Measurements from ENCODE around the gene PCSK6.
"Not testable (repeated sequence)": the region's sequence is repeated elsewhere in the genome, so short reads cannot be mapped to it uniquely, and the experiment has no call there.

Gene PCSK6

GRCh38 chr15:101463270-101463669 is 26.2 kb downstream of the PCSK6 start:
- DNase-seq (ENCODE audit: low read depth in 3 of 3) = no peak

- DNase-seq (ENCODE audit: low read depth in 3 of 3) = no peak
Observed at GRCh38 chr15:101461097-101461496, 28.4 kb downstream of the PCSK6 start.

GRCh38 chr15:101459579-101460300 is 29.8 kb downstream of the PCSK6 start:
- DNase-seq (ENCODE audit: low read depth in 3 of 3) = no peak

- no peak for DNase-seq (ENCODE audit: low read depth in 3 of 3)
Observed at GRCh38 chr15:101458908-101459578, 30.5 kb downstream of the PCSK6 start.

DNA sequence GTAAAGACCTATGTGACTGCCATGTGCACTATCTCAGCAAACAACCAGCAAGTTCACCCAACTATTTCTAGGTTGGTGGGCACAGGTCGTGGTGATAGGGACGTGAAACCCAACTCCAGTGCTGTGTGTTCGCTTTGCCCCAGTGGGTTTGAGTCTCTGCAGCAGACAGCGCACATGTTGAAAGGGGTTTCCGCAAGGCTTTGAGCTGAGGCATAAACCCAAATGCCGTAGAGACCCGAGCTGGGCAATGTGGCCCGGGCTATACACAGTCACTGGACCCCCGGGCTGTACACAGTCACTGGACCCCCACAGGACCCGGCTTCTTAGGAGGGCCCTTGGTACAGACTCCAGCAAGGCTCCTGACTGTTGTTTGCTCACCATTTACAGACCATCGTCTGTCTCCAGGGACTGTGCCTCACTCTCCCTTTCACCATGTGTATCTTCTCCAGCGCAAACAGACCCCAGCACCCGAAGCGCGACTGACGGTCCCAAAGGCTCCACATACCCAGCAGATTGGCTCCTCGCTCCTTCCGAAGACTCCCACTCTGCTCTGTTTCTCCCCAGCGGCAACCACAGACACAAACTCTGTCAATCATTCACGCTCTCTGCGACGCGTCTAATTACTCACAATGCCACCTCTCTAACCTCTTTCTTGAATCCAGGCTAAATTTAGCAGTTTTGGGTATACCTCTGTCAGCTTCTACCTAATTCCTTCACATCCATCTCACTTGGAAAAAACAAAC is 31.2 kb downstream of the PCSK6 start:
- no peak for DNase-seq (ENCODE audit: low read depth in 3 of 3)

- DNase-seq (ENCODE audit: low read depth in 3 of 3) = no peak
Observed at GRCh38 chr15:101457696-101458095, 31.8 kb downstream of the PCSK6 start.

DNA sequence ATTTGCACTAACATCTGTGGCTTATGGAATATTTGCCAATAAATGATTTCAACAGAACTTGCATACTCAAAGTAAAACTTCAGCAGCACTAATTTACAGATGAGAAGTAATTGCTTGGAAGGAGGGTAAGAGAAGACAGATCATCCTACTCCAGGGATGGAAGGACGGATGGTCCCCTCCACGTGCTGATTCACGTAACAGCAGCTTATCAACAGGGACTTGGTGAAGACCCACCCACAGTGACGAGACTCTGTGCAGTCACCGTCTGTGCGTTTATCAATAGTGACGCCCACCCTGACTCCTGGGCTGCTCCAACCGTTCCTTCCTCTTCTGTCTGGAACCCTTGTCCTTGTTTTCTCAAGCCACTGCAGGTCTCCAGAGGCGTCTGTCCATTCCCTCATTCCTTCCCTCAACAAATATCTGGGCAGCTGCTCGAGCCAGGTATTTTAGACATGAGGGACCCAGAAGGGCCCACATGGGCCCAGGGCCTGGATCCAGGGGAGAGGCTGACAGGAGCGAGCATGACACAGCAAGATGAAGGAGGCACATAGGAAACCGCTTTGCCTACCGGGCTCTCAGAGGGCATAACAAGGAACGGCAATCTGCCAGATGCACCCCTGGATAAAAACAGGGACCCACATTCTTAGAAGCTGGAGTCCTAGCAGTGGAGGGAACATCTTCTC is 33.3 kb downstream of the PCSK6 start:
- DNase-seq (ENCODE audit: low read depth in 3 of 3) = no peak

DNA sequence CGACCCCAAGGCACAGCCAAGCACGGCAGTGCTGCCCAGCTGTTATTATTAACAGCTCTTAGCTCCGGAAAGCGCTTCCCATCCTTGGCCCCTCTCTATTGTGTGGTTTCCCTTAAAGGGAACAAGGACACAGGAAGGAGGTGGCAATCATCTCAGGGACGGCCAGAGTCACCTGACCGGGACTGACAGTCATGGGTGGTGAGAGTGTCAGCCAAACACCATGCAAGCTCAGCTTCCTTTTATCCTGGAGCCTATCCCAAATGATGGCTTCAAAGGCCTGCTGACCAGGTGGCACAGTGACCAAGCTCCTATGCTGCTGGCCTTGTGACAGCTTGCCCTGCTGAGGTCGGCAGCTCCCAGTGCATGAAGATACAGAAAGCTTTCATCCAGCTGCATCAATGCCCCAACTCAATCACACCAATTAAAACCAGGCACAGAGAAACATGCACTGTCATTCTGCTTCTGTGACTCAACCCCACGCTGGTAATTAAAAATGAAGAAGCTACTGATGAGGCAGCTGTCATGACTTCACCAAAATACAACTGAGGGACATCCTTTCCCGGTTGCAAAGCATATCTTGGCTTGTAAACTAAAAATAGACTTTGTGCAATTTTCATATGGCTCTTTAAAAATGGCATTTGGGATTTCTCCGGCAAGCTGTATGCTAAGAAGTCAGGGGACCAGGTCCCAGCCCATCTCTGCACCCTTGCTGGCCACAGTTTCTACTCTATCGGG is 34.0 kb downstream of the PCSK6 start:
- no peak for DNase-seq (ENCODE audit: low read depth in 3 of 3)

- DNase-seq (ENCODE audit: low read depth in 3 of 3) = not testable (repeated sequence)
Observed at GRCh38 chr15:101454781-101455180, 34.7 kb downstream of the PCSK6 start.

DNA sequence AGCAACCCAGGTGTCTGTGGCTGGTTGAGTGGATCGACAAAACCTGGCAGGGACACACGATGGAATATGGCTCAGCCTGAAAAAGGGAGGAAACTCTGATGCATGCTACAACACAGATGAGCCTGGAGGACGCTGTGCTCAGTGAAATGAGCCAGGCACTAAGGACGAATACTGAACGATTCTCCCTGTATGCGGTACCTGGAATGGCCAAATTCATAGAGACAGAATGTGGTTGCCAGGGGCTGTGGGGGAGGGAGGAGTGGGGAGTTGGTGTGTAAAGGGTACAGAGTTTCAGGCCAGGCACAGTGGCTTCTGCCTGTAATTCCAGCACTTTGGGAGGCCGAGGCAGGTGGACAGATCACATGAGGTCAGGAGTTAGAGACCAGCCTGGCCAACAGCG is 35.1 kb downstream of the PCSK6 start:
- no peak for DNase-seq (ENCODE audit: low read depth in 3 of 3)

DNA sequence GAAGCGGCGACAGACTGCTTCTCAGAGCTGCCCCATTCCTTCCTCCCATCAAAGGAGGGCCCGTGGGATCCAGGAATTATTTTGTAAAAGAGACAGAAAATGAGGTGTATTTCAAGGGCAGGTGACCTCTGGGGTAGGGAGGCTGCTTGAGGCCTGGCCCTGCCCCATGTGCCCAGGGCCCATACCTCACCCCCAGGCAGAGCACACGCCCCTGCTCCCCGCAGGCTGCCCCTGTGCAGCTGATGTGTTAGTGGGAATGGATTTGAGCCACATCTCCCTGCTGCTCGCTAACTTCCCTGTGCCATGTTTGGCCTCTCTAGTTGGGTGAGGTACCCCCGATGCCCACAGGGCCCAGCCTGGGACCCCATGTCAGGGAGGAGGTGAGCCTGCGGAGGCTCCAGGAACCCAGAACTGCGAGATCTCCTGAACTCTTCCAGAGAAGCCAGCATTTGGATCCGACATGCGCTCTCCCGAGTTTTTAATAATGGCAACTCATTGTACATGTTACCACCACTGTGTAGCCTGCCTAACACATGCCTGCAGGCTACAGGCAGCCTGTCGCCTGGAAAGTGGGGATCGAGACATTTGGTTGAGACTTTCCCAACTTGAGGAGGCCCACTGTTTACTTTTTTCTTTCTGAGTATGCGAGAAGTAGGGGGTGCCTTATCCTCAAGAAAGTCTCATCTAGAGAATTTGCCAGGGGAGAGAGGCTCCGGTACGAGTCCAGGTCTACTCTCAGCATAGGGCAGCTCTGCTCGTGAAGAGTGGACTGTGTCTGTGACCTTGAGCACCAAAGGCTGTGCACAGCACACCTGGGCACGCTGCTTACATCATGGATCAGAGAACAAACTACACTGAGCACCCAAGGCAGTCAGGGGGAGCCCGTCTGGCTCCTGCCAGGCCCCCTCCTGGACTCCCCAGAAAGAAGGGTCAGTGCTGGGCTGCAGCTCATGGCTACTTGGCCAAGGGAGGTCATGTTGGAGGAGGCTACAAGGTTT is 36.1 kb downstream of the PCSK6 start:
- DNase-seq (ENCODE audit: low read depth in 3 of 3) = no peak

DNA sequence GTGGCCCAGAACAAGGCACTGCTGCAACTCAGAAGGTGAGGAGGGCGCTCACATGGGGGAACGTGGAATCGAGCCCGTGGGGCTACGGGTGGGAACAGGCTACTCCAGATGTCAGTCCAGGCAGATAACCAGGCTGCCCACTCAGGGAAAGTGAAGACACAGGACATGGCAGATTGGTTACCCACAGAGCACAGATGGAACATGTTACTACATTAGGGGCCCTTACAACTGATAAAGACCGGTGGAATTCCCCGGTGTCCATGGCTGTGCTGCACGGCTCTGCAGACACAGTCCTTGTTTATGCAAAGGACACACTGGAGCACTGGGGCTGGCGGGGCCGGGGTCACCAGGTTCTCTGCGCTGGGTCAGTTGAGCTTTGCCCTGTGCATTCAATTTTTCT is 36.9 kb downstream of the PCSK6 start:
- DNase-seq (ENCODE audit: low read depth in 3 of 3) = no peak

- DNase-seq (ENCODE audit: low read depth in 3 of 3) = no peak
Observed at GRCh38 chr15:101451846-101452245, 37.7 kb downstream of the PCSK6 start.

DNA sequence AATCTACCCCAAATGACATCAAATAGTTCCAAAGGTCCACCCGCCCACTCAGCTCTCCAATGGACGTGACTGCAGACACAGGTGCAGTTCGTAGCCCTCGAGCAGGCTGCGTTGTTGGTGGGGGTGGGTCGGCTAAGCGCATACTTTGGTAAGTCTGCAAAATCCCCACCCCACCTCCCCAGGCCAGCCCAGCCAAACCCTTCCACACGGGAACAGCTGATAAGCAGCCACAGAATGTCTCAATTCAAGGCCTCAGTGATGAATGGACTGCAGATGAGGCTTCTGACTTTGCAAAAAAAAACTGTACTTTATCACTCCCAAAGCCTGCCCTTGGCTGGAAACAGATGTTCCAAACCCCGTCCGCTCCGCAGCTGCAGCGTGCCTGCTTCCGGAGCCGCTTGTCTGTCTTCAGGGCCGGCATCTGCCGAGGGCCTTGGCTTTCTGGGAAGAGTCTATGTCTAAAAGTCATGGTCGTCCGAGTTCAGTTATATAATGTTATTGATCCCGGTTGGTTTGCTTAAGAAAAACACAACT is 38.2 kb downstream of the PCSK6 start:
- no peak for DNase-seq (ENCODE audit: low read depth in 3 of 3)

DNA sequence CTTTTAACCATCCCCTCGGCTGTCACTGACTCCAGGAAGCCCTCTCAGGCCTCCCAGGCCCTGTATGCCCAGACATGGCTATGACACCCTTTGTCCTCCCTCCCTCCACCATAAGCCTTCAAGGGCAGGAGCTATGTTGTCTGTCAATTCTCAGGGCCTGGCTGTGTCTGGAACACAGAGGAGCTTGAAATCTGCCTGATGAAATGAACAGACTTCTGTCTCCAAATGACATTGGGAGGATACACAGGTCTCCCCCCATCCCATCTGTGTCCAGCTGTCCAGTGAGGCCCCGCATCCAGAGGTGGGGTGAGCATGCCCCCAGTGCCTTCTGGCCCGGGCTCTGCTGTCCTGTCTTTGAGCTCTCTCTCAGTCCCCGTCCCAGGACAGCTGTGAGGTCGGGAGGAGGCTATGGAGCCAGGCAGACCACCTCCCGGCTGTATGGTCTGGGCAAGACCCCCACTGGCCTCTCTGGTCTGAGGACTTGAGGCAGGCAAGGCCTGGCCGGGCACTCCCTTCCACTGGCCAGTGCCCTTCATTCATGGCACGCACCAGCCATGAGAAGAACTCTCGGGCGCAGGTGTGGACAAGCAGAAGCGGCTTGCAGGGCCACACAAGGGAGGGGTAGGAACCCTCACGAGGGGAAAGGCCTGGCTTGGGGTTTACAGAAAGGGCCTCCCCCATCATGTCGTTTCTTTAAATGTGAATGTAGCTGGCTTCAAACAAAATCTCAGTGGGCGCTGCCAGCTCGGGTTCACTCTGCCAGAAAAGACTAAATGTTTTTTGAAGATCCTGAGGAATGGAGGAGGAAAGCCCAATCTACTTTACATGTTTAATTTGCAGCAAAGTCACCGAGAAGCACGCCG is 38.9 kb downstream of the PCSK6 start:
- no peak for DNase-seq (ENCODE audit: low read depth in 3 of 3)

DNA sequence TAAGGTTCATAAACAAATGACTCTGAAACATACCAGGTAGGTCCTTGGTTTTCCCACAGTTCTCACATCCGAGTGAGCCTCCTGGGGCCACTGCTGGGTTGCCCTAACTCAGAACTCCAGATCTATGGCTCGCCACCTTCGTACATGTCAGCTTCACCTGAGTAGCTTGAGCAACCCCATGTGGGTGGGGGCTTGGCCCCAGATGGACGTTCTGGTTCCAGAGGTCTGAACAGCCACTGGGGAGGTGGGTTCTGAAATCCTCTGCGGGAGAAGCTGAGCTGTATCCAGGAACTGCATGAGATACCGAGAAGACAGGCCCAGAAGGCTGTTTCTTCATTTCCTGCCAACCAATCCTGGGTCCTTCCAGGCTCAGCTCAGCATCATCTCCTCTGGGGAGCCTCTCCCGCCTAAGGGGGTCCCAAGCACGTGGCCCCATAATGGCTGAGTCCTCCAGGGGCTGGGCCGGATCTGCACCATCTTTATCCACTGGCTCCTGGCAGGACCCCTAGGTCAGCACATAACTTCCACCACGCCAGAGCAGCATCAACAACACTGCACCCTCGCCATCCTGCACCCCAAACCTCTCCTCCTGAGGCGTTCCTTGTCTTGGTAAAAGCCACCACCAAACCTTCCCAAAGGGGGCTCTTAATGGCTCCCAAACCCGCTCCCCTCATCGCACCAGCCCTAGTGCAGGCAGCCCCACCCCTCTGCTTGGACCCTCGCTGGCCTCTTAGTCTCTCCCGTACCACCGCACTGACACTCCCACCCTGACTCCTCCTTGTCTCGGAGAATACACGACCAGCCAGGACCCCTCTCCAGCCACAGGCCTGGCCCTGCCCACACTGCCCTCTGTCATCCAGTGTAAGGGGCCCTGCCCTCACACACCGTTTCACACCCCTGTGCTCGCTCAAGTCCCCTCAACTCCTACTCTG is 39.8 kb downstream of the PCSK6 start:
- DNase-seq (ENCODE audit: low read depth in 3 of 3) = no peak

DNA sequence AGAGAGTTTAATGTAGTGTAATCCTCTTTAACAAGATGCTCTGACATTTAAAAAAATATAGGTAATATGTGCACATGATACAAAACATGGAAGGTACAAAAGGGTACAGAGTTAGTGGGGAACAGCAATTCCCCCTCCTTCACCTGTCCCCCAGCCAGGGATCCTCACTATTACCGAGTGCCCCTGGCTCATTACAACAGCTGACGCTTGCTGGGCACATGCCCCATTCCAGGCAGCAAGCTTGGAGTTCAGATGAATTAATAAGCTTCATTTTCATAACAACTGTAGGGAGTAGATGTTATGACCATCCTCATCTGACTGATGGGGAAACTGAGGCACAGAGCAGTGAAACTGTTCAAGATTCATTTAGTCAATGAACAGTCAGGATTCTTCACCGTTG is 41.2 kb downstream of the PCSK6 start:
- no peak for DNase-seq (ENCODE audit: low read depth in 3 of 3)

DNA sequence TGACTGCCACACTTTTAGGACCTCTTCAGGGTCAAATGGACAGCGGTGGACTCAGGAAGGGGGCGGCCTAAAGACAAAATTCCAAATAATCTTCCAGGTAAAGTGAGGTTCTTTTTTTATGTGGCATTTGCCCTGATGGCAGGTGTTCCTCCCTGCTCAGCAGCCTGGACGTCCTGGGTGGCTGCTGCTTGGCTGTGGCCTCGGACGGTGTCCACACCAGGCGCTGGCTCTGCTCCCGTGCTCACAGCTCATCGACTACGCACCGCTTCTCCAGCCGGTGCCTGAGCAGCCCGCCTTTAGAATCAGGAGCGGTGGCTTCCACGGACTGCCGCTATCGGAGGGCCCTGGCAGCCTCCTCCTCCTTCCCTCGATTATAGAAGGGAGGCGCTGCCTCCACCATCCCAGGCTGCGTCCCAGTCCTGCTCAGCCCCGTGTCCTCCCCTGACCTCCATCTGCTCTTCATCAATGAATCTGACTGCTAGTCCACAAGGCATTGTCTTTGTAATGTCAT is 41.9 kb downstream of the PCSK6 start:
- no peak for DNase-seq (ENCODE audit: low read depth in 3 of 3)
